Activated CD4-positive, alpha-beta T cell treated with anti-CD3 and anti-CD28 coated beads, Interleukin-2, amount 50 U/mL, for 24 hours (primary cell): ENCODE data around the gene ELF4.
"Not testable (repeated sequence)": the region's sequence is repeated elsewhere in the genome, so short reads cannot be mapped to it uniquely, and the experiment has no call there.

Source experiments
- DNase-seq, 2 donors: peaks; one replicate each; pipeline ENCODE4 v3.0.0-alpha.2; 2020; ENCODE audit warnings: low read depth in 1 of 2, low spot score in 1 of 2

The ELF4 gene

DNA sequence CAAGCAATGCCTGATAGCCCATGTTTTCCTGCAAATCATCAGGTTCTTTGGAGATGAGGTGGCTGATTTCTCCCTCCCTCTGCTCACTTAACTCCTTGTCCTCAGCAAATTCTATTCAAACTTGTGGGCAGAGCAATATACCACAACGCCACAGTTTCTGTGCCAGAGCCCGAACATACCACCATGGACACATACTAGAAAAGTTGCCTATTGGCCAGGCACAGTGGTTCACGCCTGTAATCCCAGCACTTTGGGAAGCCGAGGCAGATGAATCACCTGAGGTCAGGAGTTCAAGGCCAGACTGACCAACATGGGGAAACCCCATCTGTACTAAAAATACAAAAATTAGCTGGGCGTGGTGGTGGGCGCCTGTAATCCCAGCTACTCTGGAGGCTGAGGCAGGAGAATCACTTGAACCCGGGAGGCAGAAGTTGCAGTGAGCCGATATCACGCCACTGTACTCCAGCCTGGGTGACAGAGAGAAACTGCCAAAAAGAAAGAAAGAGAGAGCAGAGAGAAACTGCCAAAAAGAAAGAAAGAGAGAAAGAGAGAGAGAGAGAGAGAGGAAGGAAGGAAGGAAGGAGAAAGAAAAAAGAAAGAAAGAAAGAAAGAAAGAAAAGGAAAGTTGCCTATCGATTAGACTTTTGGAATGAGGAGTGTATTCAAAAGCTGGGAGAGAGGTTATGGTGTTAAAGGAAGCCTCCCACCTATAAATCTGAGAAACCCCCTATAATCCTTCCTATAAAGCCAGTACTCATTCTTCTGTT, 5.0 kb upstream of the ELF4 start:
- DNase-seq, result not testable (repeated sequence)

DNA sequence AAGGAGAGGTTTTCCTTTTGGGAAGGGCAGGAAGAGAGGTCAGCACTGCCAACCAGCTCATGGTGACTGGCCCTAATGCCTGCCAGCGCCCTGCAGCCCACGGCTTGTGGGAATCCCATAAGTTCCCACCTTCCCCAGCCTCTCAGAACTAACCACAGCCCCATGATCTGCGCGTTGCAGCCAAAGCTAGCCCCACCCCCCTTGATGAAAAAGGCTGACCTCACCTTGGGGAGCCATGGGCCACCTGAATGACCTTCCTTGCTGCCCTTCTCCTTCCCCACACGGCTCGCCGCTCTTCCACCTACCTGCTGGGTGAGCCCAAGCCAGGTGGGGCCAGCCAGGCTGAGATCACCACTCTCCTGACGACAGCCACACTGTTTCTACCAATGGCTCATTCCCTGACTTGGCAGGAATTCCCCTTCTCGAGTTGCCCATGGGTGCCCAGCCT, 3.9 kb upstream of the ELF4 start:
- DNase-seq, result no peak

- DNase-seq, result no peak
Observed at GRCh38 chrX:130111220-130112154, 1.2 kb upstream of the ELF4 start.

GRCh38 chrX:130109429-130110378, 593 bp downstream of the ELF4 start:
- no peak for DNase-seq

- no peak for DNase-seq
Observed at GRCh38 chrX:130108647-130109428, 1.5 kb downstream of the ELF4 start.

DNA sequence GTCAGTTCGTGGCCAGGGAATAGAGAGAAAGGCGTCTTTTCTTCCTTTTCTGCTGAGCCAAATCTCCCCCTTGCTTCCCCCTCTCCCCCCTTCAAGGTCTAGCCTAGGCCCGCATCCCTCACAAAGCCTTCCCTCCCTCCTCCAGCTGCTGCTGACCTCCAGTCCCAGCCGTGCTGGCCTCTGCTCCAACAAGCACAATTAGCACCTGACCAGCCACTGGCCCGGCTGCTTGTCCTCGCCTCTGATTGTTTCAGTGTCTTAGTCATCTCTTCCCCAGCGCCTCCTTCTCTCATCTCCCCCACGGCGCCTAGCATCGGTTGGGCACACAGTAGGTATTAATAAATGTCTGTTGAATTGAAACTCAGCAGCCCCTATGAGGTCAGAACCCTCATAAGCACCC, 4.2 kb downstream of the ELF4 start:
- no peak for DNase-seq

DNA sequence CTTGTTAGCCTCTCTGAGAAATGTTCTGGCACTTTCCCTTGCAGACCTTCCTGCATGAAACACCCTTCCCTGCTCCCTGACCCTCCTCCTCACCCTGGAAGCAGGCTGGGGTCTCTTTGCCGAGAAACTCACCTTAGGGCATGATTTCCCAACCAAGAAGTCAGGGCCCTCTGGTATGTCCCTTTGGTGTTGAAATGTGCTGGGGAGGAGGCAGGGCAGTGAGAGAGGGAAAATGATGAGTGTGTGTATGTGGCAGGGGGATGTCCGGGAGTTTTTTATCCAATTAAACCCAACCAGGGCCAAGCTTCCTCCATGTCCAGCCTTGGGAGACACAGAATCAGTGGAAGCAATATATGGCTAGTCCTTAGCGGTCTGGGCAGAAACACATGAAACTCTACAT, 5.1 kb downstream of the ELF4 start:
- DNase-seq, result no peak

GRCh38 chrX:130103605-130104004, 6.7 kb downstream of the ELF4 start:
- DNase-seq, result no peak

DNA sequence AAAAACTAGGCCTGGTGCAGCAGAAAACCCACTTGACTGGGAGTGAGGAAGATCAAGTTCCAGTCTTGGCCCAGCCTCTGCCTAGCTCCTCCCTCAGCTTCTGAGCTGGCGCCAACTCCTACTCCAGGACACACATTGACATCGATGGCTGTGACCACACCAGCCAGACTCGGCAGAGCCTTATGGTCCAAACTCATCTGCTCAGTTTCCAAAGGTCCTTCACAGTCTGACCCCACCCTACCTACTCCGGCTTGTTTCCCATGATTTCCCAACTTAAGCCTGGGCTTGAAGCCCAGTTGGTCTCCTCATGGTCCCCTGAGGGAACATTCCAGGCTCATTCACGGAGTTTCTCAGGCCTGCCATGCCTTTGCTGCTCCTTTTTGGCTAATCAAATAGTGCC, 10.1 kb downstream of the ELF4 start:
- no peak for DNase-seq

- no peak for DNase-seq
Observed at GRCh38 chrX:130098210-130098552, 12.1 kb downstream of the ELF4 start.

DNA sequence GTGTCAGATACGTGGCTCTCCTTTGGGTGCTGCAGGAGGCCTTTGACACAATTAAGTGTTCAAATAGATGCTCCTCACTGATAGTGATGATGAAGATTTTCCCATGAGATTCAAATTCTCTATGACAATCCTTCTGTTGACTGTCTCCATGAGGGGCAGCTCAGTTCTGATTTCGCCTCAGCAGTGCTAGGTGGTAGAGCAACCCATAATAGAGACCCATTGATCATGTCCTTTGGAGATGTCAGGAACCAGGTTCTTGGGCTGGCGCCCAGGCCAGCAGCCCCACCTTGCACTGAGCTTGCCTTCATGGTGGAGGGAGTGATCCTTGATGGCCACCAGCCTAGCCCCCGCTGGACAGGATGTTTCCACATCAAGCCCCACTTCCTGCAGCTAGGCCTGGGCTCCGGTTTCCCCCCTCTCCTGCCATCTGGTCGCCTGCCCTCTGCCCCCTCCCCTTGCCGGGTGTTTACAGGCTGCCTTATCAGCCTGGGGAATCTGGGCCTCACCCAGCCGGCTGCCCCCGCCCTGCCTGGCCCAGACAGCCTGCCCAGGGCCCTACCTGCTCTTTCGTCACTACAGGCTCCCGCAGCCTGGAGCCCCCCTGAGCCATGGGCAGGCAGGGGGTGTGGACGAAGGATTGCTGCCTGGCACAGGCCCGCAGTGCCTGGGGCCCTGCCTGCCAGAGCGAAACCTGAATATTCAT, 12.6 kb downstream of the ELF4 start:
- DNase-seq, result no peak

- no peak for DNase-seq
Observed at GRCh38 chrX:130095249-130096030, 14.9 kb downstream of the ELF4 start.

GRCh38 chrX:130094696-130095095, 15.6 kb downstream of the ELF4 start:
- DNase-seq, result no peak

DNA sequence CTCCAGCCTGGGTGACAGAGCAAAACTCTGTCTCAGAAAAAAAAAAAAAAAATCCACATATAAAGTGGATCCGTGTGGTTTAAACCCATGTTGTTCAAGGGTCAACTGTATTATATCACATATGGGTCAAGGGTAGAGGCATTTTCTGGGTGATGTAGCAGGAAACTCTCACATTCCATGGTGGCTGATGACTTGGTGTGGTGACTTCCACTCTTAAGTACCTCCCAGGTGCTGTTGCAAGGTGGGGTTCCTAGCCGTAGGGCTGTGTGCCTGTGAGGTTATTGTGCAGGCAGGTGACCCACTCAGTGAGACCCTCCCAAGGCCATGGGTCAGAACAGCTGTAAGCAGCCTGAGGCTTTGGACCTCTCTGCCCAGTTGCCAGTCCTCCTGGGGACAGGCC, 17.0 kb downstream of the ELF4 start:
- no peak for DNase-seq

- peak; percentile 38 to 66 for DNase-seq
Observed at GRCh38 chrX:130091980-130092522, 18.2 kb downstream of the ELF4 start.

DNA sequence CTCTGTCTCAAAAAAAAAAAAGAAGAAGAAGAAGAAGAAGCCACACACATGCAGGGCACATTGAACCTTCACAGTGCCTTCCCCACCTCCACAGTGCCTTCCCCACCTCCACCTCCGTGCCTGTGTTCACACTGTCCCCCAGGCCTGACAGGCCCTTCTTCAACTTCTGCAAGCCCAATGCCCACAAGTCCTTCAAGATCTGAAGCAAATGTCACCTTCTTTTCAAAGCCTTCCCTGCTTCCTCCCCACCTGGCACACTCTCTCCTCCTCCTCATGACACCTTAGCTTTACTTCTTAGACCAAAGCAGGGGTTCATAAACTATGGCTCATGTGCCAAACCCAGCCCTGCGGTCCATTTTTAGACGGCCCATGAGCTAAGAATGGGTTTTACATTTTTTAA, 19.9 kb downstream of the ELF4 start:
- no peak for DNase-seq

DNA sequence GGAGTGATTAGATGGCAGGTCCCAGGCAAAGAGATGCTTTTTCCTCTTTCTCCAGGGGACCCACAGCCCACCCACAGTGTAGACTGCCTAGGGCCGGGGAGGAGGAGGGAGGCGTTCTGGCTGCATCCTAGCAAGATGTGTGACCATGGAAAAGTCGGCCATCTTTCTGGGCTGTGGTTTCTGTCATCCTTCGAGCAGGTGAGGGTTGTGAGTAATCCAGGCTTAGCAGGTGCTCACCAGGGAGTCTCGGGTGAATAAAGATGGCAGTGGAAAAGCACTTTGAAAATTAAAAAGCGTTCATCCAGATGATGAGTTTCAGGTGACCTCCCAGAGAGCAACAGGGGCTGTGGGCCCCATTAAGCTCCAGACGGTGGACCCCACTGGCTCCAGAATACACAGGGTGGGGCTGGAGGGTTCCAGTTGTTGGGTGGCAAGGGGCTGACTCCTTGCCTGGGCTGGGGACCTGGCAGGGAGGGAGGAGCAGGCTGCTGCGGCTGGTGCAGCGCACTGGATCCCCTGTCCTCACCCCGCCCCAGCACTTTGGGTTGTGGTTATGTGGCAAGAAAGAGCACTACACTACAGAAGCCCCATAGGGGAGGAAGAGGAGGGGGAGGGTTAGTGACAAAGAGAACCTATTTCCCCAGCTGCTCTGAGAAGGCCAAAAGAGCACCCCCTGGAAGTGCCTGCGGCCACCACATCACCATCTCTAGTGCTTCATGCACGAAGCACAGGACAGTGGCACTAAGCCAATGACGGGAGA, 23.7 kb downstream of the ELF4 start:
- no peak for DNase-seq
